T-helper 1 cell treated with Interleukin-12 subunit alpha and Interleukin-12 subunit beta and Interleukin-4 antibody, amounts not matched to agents 30 μg/mL and 1 μg/mL, for 36 hours (primary cell): Measurements from ENCODE around the gene C11orf16.
A peak's percentile ranks its signal among the peaks of the same experiment; 100 is the strongest.

Experiments used
- H3K27ac Mint-ChIP-seq: one replicate; pipeline ENCODE4 v1.8.0; 2021; ENCODE audit warnings: mild to moderate bottlenecking, mixed read lengths
- H3K27me3 Mint-ChIP-seq: one replicate; pipeline ENCODE4 v1.8.0; 2021; ENCODE audit warnings: low read depth, mixed read lengths
- H3K36me3 Mint-ChIP-seq: one replicate; pipeline ENCODE4 v1.8.0; 2021; ENCODE audit warnings: low read depth, mixed read lengths
- H3K4me1 Mint-ChIP-seq: one replicate; pipeline ENCODE4 v1.8.0; 2021; ENCODE audit warnings: low read depth, mixed read lengths
- H3K4me3 Mint-ChIP-seq: one replicate; pipeline ENCODE4 v1.8.0; 2021; ENCODE audit warnings: mild to moderate bottlenecking, moderate library complexity, mixed read lengths
- H3K9me3 Mint-ChIP-seq: one replicate; pipeline ENCODE4 v1.8.0; 2021; ENCODE audit warnings: mixed read lengths

The C11orf16 gene

GRCh38 chr11:8878771-8879170 is 54.0 kb downstream of the C11orf16 start:
- no peaks in the 10 kb centered on the region for H3K36me3 Mint-ChIP-seq
- peaks cover 29% of the 10 kb centered on the region for H3K27me3 Mint-ChIP-seq
- H3K4me3 Mint-ChIP-seq = no peak overlapping the region
- H3K4me1 Mint-ChIP-seq = peaks cover 7% of the 10 kb centered on the region
- no peaks in the 10 kb centered on the region for H3K9me3 Mint-ChIP-seq
- no peak overlapping the region for H3K27ac Mint-ChIP-seq

DNA sequence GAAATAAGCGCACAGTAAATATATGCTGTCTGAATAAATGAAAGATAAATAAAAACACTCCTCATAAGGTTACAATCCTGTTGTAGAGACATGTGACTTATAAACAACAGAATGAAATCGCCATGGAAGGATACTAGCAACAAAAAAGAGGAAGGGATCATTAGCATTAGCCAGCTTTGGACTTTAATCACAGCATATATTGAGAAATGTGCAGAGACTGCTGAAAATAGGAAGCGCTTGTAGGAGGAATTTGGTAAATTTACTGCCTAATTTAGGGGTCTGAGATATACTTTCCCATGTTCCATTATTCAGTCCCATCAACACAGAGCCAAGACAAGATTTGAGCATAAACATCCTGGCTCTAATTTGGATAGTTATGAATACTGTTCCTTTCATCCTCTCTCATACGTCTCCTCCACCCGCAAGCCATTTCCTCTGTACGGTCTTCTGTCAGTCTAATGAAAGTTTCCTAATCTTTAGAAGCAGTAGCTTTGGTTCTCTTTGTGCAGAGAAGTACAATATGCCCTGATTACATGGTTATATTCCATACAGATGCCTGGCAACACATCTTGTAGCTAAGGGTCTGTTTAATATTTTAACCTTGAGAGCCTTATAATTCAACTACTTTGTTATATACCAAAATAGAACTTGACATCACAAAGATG is 58.9 kb downstream of the C11orf16 start:
- Mint-ChIP-seq H3K36me3 (no peaks in the 10 kb centered on the region), H3K4me1 (peaks cover 9% of the 10 kb centered on the region), H3K27ac (no peak overlapping the region), H3K4me3 (no peak overlapping the region), H3K27me3 (peaks cover 52% of the 10 kb centered on the region), H3K9me3 (no peaks in the 10 kb centered on the region)

GRCh38 chr11:8871962-8872361 is 60.8 kb downstream of the C11orf16 start:
- peaks cover 56% of the 10 kb centered on the region for H3K27me3 Mint-ChIP-seq
- no peak overlapping the region for H3K27ac Mint-ChIP-seq
- H3K4me3 Mint-ChIP-seq = no peak overlapping the region
- H3K36me3 Mint-ChIP-seq = no peaks in the 10 kb centered on the region
- peaks cover 9% of the 10 kb centered on the region for H3K4me1 Mint-ChIP-seq
- H3K9me3 Mint-ChIP-seq = no peaks in the 10 kb centered on the region

GRCh38 chr11:8871171-8871775 is 61.5 kb downstream of the C11orf16 start:
- Mint-ChIP-seq H3K27ac (no peak overlapping the region), H3K36me3 (no peaks in the 10 kb centered on the region), H3K4me3 (no peak overlapping the region), H3K9me3 (no peaks in the 10 kb centered on the region), H3K27me3 (peaks cover 59% of the 10 kb centered on the region), H3K4me1 (peaks cover 9% of the 10 kb centered on the region)

DNA sequence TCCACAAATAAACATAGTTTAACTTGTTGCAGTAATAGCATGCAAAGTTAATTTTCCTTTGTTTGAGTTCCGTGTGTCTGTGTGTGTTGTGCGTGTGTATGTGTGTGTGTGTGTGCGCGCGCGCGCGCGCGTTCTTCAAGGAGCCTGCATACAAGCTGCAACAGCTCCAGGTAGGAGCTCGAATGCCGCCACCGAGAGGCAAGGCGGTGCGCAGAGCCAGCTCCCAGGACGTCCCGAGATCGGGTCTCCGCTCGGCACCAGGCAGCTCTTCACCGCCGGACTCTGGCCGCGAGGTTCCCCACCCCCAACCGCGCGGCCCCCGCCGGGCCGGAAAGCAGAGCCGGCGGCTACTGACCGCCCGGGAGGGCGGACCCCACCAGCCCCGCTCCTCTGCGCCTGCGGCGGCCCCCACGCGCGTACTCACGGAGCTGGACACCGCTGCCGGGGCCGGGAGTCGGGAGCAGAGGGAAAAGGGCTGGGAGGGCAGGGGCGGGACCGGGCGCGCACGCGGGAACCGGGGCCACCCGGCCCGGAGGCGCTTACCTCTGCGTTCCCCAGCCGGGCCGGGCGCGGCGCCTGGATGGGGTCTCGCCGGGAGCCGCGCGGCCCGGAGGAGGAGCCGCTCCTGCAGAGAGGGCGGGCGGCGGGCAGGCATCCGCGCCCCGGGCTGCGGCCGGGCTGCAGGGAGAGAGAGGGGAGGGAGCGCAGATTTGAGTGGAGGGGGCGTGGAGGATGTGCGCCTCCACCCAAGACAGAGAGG is 62.2 kb downstream of the C11orf16 start:
- H3K36me3 Mint-ChIP-seq = no peaks in the 10 kb centered on the region
- no peak overlapping the region for H3K27ac Mint-ChIP-seq
- peaks cover 62% of the 10 kb centered on the region for H3K27me3 Mint-ChIP-seq
- peak overlapping the region; percentile 65 for H3K4me3 Mint-ChIP-seq
- no peaks in the 10 kb centered on the region for H3K9me3 Mint-ChIP-seq
- peaks cover 9% of the 10 kb centered on the region for H3K4me1 Mint-ChIP-seq
